Activated CD8-positive, alpha-beta T cell treated with anti-CD3 and anti-CD28 coated beads for 36 hours (primary cell): ENCODE measurements around the gene SPRING1. TPM values are rescaled to one million over a fixed set of nuclear protein-coding genes. Genes with fewer than 3 reads are reported as not detected.

Experiments
- ATAC-seq: fragments of 200-7000 bp; cut with Tn5 transposase; one replicate; pipeline ENCODE4 v1.10.0; 2021; ENCODE audit warnings: mild to moderate bottlenecking, moderate library complexity
- CTCF ChIA-PET: fragments of 350-600 bp; sonication (Branson Sonifier 250); formaldehyde crosslinking; loops from one replicate; lab custom pipeline; 2021; ENCODE audit warnings: antibody characterized with exemption; lab: Charles Lee
- POLR2A ChIA-PET: fragments of 350-600 bp; sonication (Branson Sonifier 250); formaldehyde crosslinking; loops from one replicate; lab custom pipeline; 2021; ENCODE audit warnings: antibody characterized with exemption; lab: Charles Lee
- DNase-seq: peaks from one replicate; pipeline ENCODE4 v3.0.0-alpha.2; 2020
- H3K27ac Mint-ChIP-seq: one replicate; pipeline ENCODE4 v1.8.0; 2021; ENCODE audit warnings: mild to moderate bottlenecking, mixed read lengths
- H3K27me3 Mint-ChIP-seq: one replicate; pipeline ENCODE4 v1.8.0; 2021; ENCODE audit warnings: mixed read lengths
- H3K36me3 Mint-ChIP-seq: one replicate; pipeline ENCODE4 v1.8.0; 2021; ENCODE audit warnings: low read depth, mixed read lengths
- H3K4me1 Mint-ChIP-seq: one replicate; pipeline ENCODE4 v1.8.0; 2021; ENCODE audit warnings: low read depth, mixed read lengths
- H3K4me3 Mint-ChIP-seq: one replicate; pipeline ENCODE4 v1.8.0; 2021; ENCODE audit warnings: mild to moderate bottlenecking, moderate library complexity, mixed read lengths
- H3K9me3 Mint-ChIP-seq: one replicate; pipeline ENCODE4 v1.8.0; 2021; ENCODE audit warnings: mixed read lengths
- intact Hi-C: fragments of 100-400 bp; cut with micrococcal nuclease; formaldehyde crosslinking; loops from one replicate; pipeline ENCODE4 v1.10.0; 2022
- total RNA-seq, 2 experiments: library from RNA; stranded (reverse); gene quantifications; one replicate each; pipeline ENCODE4 v1.2.3, GENCODE V29; 2021
- TF ChIP-seq, protein P1 (sequence below): fragments of 200-600 bp; IDR thresholded peaks from one replicate; pipeline ENCODE4 v1.8.0; 2022; ENCODE audit warnings: antibody characterized with exemption, mild to moderate bottlenecking

Gene SPRING1
- total RNA-seq, 2 experiments from 2014 or later, result 16.0 to 17.2 TPM

- Mint-ChIP-seq H3K4me1 (peaks cover 2% of the 10 kb centered on the region), H3K27me3 (peaks cover 1% of the 10 kb centered on the region), H3K27ac (no peak overlapping the region), H3K9me3 (no peaks in the 10 kb centered on the region), H3K4me3 (no peak overlapping the region), H3K36me3 (no peaks in the 10 kb centered on the region)
- TF ChIP-seq, protein P1, sequence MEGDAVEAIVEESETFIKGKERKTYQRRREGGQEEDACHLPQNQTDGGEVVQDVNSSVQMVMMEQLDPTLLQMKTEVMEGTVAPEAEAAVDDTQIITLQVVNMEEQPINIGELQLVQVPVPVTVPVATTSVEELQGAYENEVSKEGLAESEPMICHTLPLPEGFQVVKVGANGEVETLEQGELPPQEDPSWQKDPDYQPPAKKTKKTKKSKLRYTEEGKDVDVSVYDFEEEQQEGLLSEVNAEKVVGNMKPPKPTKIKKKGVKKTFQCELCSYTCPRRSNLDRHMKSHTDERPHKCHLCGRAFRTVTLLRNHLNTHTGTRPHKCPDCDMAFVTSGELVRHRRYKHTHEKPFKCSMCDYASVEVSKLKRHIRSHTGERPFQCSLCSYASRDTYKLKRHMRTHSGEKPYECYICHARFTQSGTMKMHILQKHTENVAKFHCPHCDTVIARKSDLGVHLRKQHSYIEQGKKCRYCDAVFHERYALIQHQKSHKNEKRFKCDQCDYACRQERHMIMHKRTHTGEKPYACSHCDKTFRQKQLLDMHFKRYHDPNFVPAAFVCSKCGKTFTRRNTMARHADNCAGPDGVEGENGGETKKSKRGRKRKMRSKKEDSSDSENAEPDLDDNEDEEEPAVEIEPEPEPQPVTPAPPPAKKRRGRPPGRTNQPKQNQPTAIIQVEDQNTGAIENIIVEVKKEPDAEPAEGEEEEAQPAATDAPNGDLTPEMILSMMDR, result peak; percentile 98
- POLR2A ChIA-PET, result no interaction called here
- intact Hi-C loops, result loop anchor here (10.0 kb wide), 2 partner anchors 251 to 441 kb away; no protein-coding TSS in a partner anchor
- CTCF ChIA-PET, result interaction anchor here (0.5 to 1.8 kb wide), 58 partner anchors 8 to 745 kb away, joined by 3 to 12 read pairs (median 3); partner anchors contain the start of gene HRK
- DNase-seq, result peak; percentile 72
- ATAC-seq, result peak; percentile 78
Observed at GRCh38 chr12:116703214-116703795, 34.6 kb downstream of the SPRING1 start.

- Mint-ChIP-seq H3K36me3 (no peaks in the 10 kb centered on the region), H3K9me3 (no peaks in the 10 kb centered on the region), H3K4me1 (peaks cover 2% of the 10 kb centered on the region), H3K4me3 (no peak overlapping the region), H3K27me3 (peaks cover 1% of the 10 kb centered on the region), H3K27ac (no peak overlapping the region)
- ChIA-PET CTCF (interaction anchor here (1.0 to 2.4 kb wide), 5 partner anchors 8 to 418 kb away, joined by 3 to 14 read pairs (median 3); no protein-coding TSS in a partner anchor), POLR2A (no interaction called here)
- TF ChIP-seq, protein P1, result no peak
- ATAC-seq (no peak), DNase-seq (no peak)
- intact Hi-C loops, result loop anchor here (10.0 kb wide), 2 partner anchors 253 to 443 kb away; no protein-coding TSS in a partner anchor
Observed at GRCh38 chr12:116701432-116701831, 36.4 kb downstream of the SPRING1 start.

DNA sequence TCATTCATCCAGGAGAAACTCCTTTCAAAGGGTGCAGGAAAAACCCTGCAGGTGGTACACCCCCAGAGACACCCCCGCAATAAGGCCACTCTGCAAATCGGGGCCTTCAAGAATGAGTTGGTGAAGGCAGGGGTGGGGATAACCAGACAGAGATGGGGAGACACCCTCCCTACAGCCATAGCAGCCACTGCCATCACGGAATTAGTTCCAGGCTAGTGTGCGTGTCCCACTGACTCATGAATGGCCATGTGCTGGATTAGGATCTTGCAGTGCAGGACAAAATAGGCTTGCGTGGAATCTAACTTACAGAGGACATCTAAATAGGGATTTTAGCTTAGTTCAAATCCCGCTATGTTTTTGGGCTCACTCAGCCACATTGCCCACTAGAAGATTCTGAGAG, 37.8 kb downstream of the SPRING1 start:
- TF ChIP-seq, protein P1, result no peak
- peaks cover 2% of the 10 kb centered on the region for H3K4me1 Mint-ChIP-seq
- POLR2A ChIA-PET, result no interaction called here
- no peaks in the 10 kb centered on the region for H3K9me3 Mint-ChIP-seq
- H3K4me3 Mint-ChIP-seq, result no peak overlapping the region
- CTCF ChIA-PET, result interaction anchor here (0.9 to 2.4 kb wide), 4 partner anchors 9 to 419 kb away, joined by 3 to 14 read pairs (median 6); no protein-coding TSS in a partner anchor
- no peaks in the 10 kb centered on the region for H3K36me3 Mint-ChIP-seq
- intact Hi-C loops, result loop anchor here (10.0 kb wide), 2 partner anchors 255 to 445 kb away; no protein-coding TSS in a partner anchor
- ATAC-seq (no peak), DNase-seq (no peak)
- H3K27ac Mint-ChIP-seq, result no peak overlapping the region
- peaks cover 9% of the 10 kb centered on the region for H3K27me3 Mint-ChIP-seq

DNA sequence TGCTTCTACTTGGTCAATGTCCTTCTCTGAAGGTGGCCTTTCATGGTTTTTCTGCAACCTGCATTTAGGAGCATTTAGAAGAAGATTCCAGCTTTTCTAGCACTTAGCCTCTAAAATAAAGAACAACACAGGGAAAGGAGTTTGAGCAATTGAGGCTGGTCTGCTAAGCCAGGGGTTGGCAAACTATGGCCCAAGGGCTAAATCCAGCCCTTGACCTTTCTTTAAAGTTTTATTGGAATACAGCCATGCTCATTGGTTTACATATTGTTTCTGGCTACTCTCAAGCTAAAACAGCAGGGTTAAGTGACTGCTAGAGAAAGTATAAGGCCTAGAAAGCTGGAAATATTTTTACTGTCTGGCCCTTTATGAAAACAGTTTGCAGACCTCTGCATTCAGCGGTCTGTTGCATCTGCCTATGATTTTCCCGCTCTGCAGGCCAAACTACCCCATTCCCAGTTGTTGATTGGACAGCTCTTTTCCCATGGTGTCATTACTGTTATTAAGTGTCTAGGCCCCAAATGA, 39.3 kb downstream of the SPRING1 start:
- DNase-seq, result no peak
- Mint-ChIP-seq H3K4me1 (peaks cover 3% of the 10 kb centered on the region), H3K36me3 (no peaks in the 10 kb centered on the region), H3K4me3 (no peak overlapping the region), H3K27me3 (peaks cover 24% of the 10 kb centered on the region), H3K9me3 (no peaks in the 10 kb centered on the region), H3K27ac (no peak overlapping the region)
- ChIA-PET POLR2A (no interaction called here), CTCF (interaction anchor here (1.4 to 2.1 kb wide), 2 partner anchors 10 to 11 kb away, joined by 6 to 7 read pairs; no protein-coding TSS in a partner anchor)
- intact Hi-C loops, result no loop called here
- TF ChIP-seq, protein P1, result no peak
- ATAC-seq, result no peak

- intact Hi-C loops, result no loop called here
- no peak for ATAC-seq
- H3K9me3 Mint-ChIP-seq, result no peaks in the 10 kb centered on the region
- peaks cover 1% of the 10 kb centered on the region for H3K4me1 Mint-ChIP-seq
- ChIA-PET CTCF (interaction anchor here (1.4 to 2.1 kb wide), 2 partner anchors 10 to 11 kb away, joined by 6 to 7 read pairs; no protein-coding TSS in a partner anchor), POLR2A (no interaction called here)
- no peak overlapping the region for H3K4me3 Mint-ChIP-seq
- H3K27ac Mint-ChIP-seq, result no peak overlapping the region
- no peak for DNase-seq
- TF ChIP-seq, protein P1, result no peak
- no peaks in the 10 kb centered on the region for H3K36me3 Mint-ChIP-seq
- peaks cover 25% of the 10 kb centered on the region for H3K27me3 Mint-ChIP-seq
Observed at GRCh38 chr12:116698116-116698515, 39.8 kb downstream of the SPRING1 start.
